ENCODE data around the gene AJUBA. TPM values are rescaled to one million over a fixed set of nuclear protein-coding genes. Genes with fewer than 3 reads are reported as not detected.

The AJUBA gene
- total and polyA plus RNA-seq, 4 experiments from 2014 or later = 0.30 to 3.9 (median 2.1) TPM

GRCh38 chr14:22977434-22977683 is 5.0 kb downstream of the AJUBA start:
- Histone ChIP-seq H3K9me3 (ENCODE audit: control insufficient read depth in 1 of 2, low read length in 2 of 2) (no peaks in the 10 kb centered on the region), H3K4me1 (ENCODE audit: insufficient read depth, low read length) (peaks cover 10% of the 10 kb centered on the region), H3K36me3 (ENCODE audit: insufficient read depth, low read length) (no peaks in the 10 kb centered on the region), H3K27me3 (ENCODE audit: insufficient read depth, low read length) (no peaks in the 10 kb centered on the region), H3K4me3 (ENCODE audit: low read length in 2 of 2) (no peak overlapping the region), H3K27ac (ENCODE audit: low read depth, low read length) (no peak overlapping the region)
- H3K27me3 Mint-ChIP-seq = no peaks in the 10 kb centered on the region
- ChIA-PET POLR2A (ENCODE audit: partially characterized antibody) (no interaction called here), CTCF (ENCODE audit: partially characterized antibody) (interaction anchor here (0.9 to 38.6 kb wide), 8 partner anchors 8 to 105 kb away, joined by 3 to 1070 read pairs (median 4); partner anchors contain the start of genes AJUBA, CDH24 and HAUS4)
- DNase-seq = no peak
- H3K4me1 Mint-ChIP-seq = peaks cover 3 to 10% (median 6%) of the 10 kb centered on the region in 4 donors
- no peaks in the 10 kb centered on the region for H3K36me3 Mint-ChIP-seq
- intact Hi-C loops (cut with micrococcal nuclease) = no loop called here
- H3K9me3 Mint-ChIP-seq = no peaks in the 10 kb centered on the region
- H3K4me3 Mint-ChIP-seq = no peak overlapping the region
- H3K27ac Mint-ChIP-seq = peak overlapping the region in 2 of 7 donors; percentile 14 to 73

GRCh38 chr14:22976620-22977433 is 5.5 kb downstream of the AJUBA start:
- CTCF ChIA-PET (ENCODE audit: partially characterized antibody) = interaction anchor here (0.6 to 38.6 kb wide), 11 partner anchors 8 to 1520 kb away, joined by 3 to 1070 read pairs (median 4); partner anchors contain the start of genes AJUBA, CDH24 and HAUS4
- Histone ChIP-seq H3K27ac (ENCODE audit: low read depth, low read length) (no peak overlapping the region), H3K27me3 (ENCODE audit: insufficient read depth, low read length) (no peaks in the 10 kb centered on the region), H3K4me1 (ENCODE audit: insufficient read depth, low read length) (peaks cover 10% of the 10 kb centered on the region), H3K9me3 (ENCODE audit: control insufficient read depth in 1 of 2, low read length in 2 of 2) (no peaks in the 10 kb centered on the region), H3K4me3 (ENCODE audit: low read length in 2 of 2) (no peak overlapping the region), H3K36me3 (ENCODE audit: insufficient read depth, low read length) (no peaks in the 10 kb centered on the region)
- no peaks in the 10 kb centered on the region for H3K27me3 Mint-ChIP-seq
- POLR2A ChIA-PET (ENCODE audit: partially characterized antibody) = no interaction called here
- DNase-seq = no peak
- intact Hi-C loops (cut with micrococcal nuclease) = no loop called here
- H3K4me1 Mint-ChIP-seq = peaks cover 3 to 10% (median 6%) of the 10 kb centered on the region in 4 donors
- no peak overlapping the region for H3K4me3 Mint-ChIP-seq
- peak overlapping the region in 4 of 7 donors; percentile 14 to 77 (median 51) for H3K27ac Mint-ChIP-seq
- no peaks in the 10 kb centered on the region for H3K9me3 Mint-ChIP-seq
- H3K36me3 Mint-ChIP-seq = no peaks in the 10 kb centered on the region

- intact Hi-C loops (cut with micrococcal nuclease) = no loop called here
- DNase-seq = no peak
Observed at GRCh38 chr14:22974530-22975313, 7.6 kb downstream of the AJUBA start.

GRCh38 chr14:22973217-22974032 is 8.9 kb downstream of the AJUBA start:
- intact Hi-C loops (cut with micrococcal nuclease) = loop anchor here (1.0 kb wide), 2 partner anchors 10 to 85 kb away; no protein-coding TSS in a partner anchor
- CTCF ChIA-PET (ENCODE audit: partially characterized antibody) = interaction anchor here (0.6 to 38.6 kb wide), 32 partner anchors 11 to 992 kb away, joined by 3 to 1070 read pairs (median 6); partner anchors contain the start of genes ACIN1, AJUBA, C14orf119 and CDH24
- DNase-seq = peak in 4 of 5 donors; percentile 32 to 46 (median 38)

More at GRCh38 chr14:22974530-22975313, 7.6 kb downstream of the AJUBA start:
- Mint-ChIP-seq H3K27me3 (no peaks in the 10 kb centered on the region), H3K4me1 (peaks cover 0 to 3% (median 2%) of the 10 kb centered on the region in 4 donors), H3K9me3 (peaks cover 0 to 1% (median 0%) of the 10 kb centered on the region in 8 donors), H3K36me3 (no peaks in the 10 kb centered on the region), H3K4me3 (peak overlapping the region in 1 of 8 donors; percentile 5), H3K27ac (no peak overlapping the region)
- Histone ChIP-seq H3K36me3 (ENCODE audit: insufficient read depth, low read length) (no peaks in the 10 kb centered on the region), H3K27me3 (ENCODE audit: insufficient read depth, low read length) (no peaks in the 10 kb centered on the region), H3K4me1 (ENCODE audit: insufficient read depth, low read length) (no peaks in the 10 kb centered on the region), H3K4me3 (ENCODE audit: low read length in 2 of 2) (no peak overlapping the region), H3K9me3 (ENCODE audit: control insufficient read depth in 1 of 2, low read length in 2 of 2) (no peaks in the 10 kb centered on the region), H3K27ac (ENCODE audit: low read depth, low read length) (no peak overlapping the region)
- ChIA-PET CTCF (ENCODE audit: partially characterized antibody) (interaction anchor here (1.2 to 38.6 kb wide), 5 partner anchors 10 to 418 kb away, joined by 3 to 1070 read pairs (median 47); partner anchors contain the start of genes AJUBA and CDH24), POLR2A (ENCODE audit: partially characterized antibody) (interaction anchor here (1.9 kb wide), 1 partner anchor 8 kb away, joined by 13 read pairs; the partner anchor contains the start of gene AJUBA)

GRCh38 chr14:22972313-22972930 is 9.9 kb downstream of the AJUBA start:
- peaks cover 0 to 1% (median 0%) of the 10 kb centered on the region in 8 donors for H3K9me3 Mint-ChIP-seq
- Histone ChIP-seq H3K4me1 (ENCODE audit: insufficient read depth, low read length) (no peaks in the 10 kb centered on the region), H3K27ac (ENCODE audit: low read depth, low read length) (no peak overlapping the region), H3K27me3 (ENCODE audit: insufficient read depth, low read length) (no peaks in the 10 kb centered on the region), H3K4me3 (ENCODE audit: low read length in 2 of 2) (no peak overlapping the region), H3K36me3 (ENCODE audit: insufficient read depth, low read length) (no peaks in the 10 kb centered on the region), H3K9me3 (ENCODE audit: control insufficient read depth in 1 of 2, low read length in 2 of 2) (no peaks in the 10 kb centered on the region)
- no peak for DNase-seq
- CTCF ChIA-PET (ENCODE audit: partially characterized antibody) = interaction anchor here (1.0 to 38.6 kb wide), 31 partner anchors 10 to 415 kb away, joined by 3 to 1070 read pairs (median 6); partner anchors contain the start of genes ACIN1, AJUBA, C14orf119 and CDH24
- no peaks in the 10 kb centered on the region for H3K4me1 Mint-ChIP-seq
- intact Hi-C loops (cut with micrococcal nuclease) = no loop called here
- no peak overlapping the region for H3K4me3 Mint-ChIP-seq
- peaks cover 0 to 3% of the 10 kb centered on the region in 2 donors for H3K36me3 Mint-ChIP-seq
- H3K27me3 Mint-ChIP-seq = peaks cover 0 to 3% of the 10 kb centered on the region in 2 donors
- POLR2A ChIA-PET (ENCODE audit: partially characterized antibody) = interaction anchor here (0.8 to 2.4 kb wide), 6 partner anchors 9 to 86 kb away, joined by 3 to 13 read pairs (median 4); partner anchors contain the start of genes AJUBA, CDH24 and PRMT5
- no peak overlapping the region for H3K27ac Mint-ChIP-seq

More at GRCh38 chr14:22973217-22974032, 8.9 kb downstream of the AJUBA start:
- Mint-ChIP-seq H3K27ac (no peak overlapping the region), H3K27me3 (peaks cover 0 to 3% of the 10 kb centered on the region in 2 donors), H3K9me3 (peaks cover 0 to 1% (median 0%) of the 10 kb centered on the region in 8 donors), H3K36me3 (peaks cover 0 to 3% of the 10 kb centered on the region in 2 donors), H3K4me1 (no peaks in the 10 kb centered on the region), H3K4me3 (no peak overlapping the region)
- no peaks in the 10 kb centered on the region for H3K4me1 ChIP-seq (ENCODE audit: insufficient read depth, low read length)
- H3K36me3 ChIP-seq (ENCODE audit: insufficient read depth, low read length) = no peaks in the 10 kb centered on the region
- no peaks in the 10 kb centered on the region for H3K27me3 ChIP-seq (ENCODE audit: insufficient read depth, low read length)
- H3K4me3 ChIP-seq (ENCODE audit: low read length in 2 of 2) = no peak overlapping the region
- POLR2A ChIA-PET (ENCODE audit: partially characterized antibody) = interaction anchor here (1.0 to 2.4 kb wide), 6 partner anchors 9 to 89 kb away, joined by 3 to 13 read pairs (median 4); partner anchors contain the start of genes AJUBA, CDH24 and PRMT5
- no peaks in the 10 kb centered on the region for H3K9me3 ChIP-seq (ENCODE audit: control insufficient read depth in 1 of 2, low read length in 2 of 2)
- no peak overlapping the region for H3K27ac ChIP-seq (ENCODE audit: low read depth, low read length)

GRCh38 chr14:22971152-22971551 is 11.2 kb downstream of the AJUBA start:
- no peak overlapping the region for H3K4me3 ChIP-seq (ENCODE audit: low read length in 2 of 2)
- Mint-ChIP-seq H3K4me1 (no peaks in the 10 kb centered on the region), H3K36me3 (peaks cover 0 to 3% of the 10 kb centered on the region in 2 donors), H3K9me3 (peaks cover 0 to 1% (median 0%) of the 10 kb centered on the region in 8 donors), H3K27ac (no peak overlapping the region), H3K27me3 (peaks cover 0 to 3% of the 10 kb centered on the region in 2 donors), H3K4me3 (no peak overlapping the region)
- H3K9me3 ChIP-seq (ENCODE audit: control insufficient read depth in 1 of 2, low read length in 2 of 2) = no peaks in the 10 kb centered on the region
- intact Hi-C loops (cut with micrococcal nuclease) = no loop called here
- H3K27me3 ChIP-seq (ENCODE audit: insufficient read depth, low read length) = no peaks in the 10 kb centered on the region
- H3K27ac ChIP-seq (ENCODE audit: low read depth, low read length) = no peak overlapping the region
- POLR2A ChIA-PET (ENCODE audit: partially characterized antibody) = interaction anchor here (1.3 kb wide), 1 partner anchor 87 kb away, joined by 4 read pairs; no protein-coding TSS in a partner anchor
- H3K36me3 ChIP-seq (ENCODE audit: insufficient read depth, low read length) = no peaks in the 10 kb centered on the region
- CTCF ChIA-PET (ENCODE audit: partially characterized antibody) = interaction anchor here (0.7 to 38.6 kb wide), 14 partner anchors 9 to 148 kb away, joined by 3 to 1070 read pairs (median 12); partner anchors contain the start of genes AJUBA, CDH24, HAUS4 and PRMT5
- no peaks in the 10 kb centered on the region for H3K4me1 ChIP-seq (ENCODE audit: insufficient read depth, low read length)
- no peak for DNase-seq
